Right forelimb (tissue), 1 donor: ENCODE data around the gene CDKL4.
"Not testable (repeated sequence)": the region's sequence is repeated elsewhere in the genome, so short reads cannot be mapped to it uniquely, and the experiment has no call there.

Source experiments
- DNase-seq: peaks from one replicate; pipeline ENCODE4 v3.0.0-alpha.2; 2018

CDKL4 gene

GRCh38 chr2:39176997-39177396, 66.8 kb downstream of the CDKL4 start:
- DNase-seq, result no peak

GRCh38 chr2:39175026-39175812, 68.6 kb downstream of the CDKL4 start:
- DNase-seq, result no peak

- no peak for DNase-seq
Observed at GRCh38 chr2:39174022-39174421, 69.7 kb downstream of the CDKL4 start.

- DNase-seq, result not testable (repeated sequence)
Observed at GRCh38 chr2:39172047-39172706, 71.6 kb downstream of the CDKL4 start.

DNA sequence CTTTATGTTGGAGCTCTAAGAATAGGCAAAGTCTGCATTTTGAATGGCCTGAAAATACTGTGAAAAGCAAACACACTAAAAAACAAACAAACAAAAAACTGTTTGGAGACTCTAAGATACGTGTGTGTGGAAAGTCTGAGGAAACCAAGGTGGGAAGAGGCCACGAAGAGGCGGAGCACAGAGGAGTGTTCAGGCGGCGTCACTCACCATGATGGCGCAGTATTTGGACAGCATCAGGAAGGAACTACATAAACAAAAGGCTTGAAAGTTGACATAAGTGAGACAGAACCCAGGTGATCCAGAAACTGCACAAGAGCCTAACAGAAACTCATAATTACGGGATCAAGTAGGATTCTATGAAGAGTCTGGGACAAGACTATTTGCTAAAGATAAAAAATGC, 72.1 kb downstream of the CDKL4 start:
- DNase-seq, result no peak

DNA sequence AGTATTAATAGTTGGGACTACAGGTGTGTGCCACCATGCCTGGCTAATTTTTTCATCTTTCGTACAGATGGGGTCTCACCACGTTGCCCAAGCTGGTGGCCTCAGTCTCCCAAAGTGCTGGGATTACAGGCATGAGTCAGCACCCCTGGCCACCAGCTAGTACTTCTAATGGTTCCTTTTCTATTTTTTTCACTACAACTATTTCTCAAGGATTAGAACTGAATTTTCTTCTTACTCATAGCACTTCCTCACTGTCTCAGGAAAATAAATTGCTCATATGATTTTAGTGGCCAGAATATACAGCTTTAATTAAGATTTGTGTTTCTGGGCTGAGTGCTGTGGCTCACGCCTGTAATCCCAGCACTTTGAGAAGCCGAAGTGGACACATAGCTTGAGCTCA, 79.7 kb downstream of the CDKL4 start:
- no peak for DNase-seq

DNA sequence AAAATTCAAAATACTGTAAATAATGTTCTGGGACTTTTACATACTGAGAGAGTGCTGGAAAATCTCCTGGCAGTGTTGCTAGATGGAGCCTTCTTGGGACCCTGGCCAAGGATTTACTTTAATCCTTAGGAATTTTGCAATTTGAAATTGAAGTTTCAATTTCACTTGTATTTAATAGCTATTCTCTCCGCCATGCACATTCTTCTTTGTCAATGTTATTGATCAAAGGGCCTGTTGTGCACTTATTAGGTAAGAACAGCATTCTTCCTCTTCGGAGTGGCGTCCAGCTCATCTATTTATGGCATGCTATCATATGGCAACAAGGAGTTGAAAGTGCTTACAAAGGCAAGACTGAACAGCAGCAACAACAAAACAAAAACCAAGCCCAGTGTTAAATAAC, 82.8 kb downstream of the CDKL4 start:
- DNase-seq, result no peak

DNA sequence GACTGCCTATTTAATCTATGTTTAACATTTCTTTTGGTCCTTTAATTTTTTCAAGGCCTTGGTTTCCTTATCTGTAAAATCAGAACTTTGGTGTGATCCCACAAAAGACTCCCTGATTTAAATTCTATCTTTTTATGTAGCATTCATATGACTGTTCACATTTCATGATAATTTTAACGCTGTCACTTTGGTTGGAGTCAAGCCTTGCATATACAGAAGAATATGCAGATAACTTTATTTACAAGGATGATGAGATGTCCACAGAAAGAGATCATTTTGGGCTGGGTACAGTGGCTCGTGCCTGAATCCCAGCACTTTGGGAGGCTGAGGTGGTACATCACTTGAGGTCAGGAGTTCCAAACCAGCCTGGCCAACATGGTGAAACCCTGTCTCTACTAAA, 84.5 kb downstream of the CDKL4 start:
- no peak for DNase-seq

DNA sequence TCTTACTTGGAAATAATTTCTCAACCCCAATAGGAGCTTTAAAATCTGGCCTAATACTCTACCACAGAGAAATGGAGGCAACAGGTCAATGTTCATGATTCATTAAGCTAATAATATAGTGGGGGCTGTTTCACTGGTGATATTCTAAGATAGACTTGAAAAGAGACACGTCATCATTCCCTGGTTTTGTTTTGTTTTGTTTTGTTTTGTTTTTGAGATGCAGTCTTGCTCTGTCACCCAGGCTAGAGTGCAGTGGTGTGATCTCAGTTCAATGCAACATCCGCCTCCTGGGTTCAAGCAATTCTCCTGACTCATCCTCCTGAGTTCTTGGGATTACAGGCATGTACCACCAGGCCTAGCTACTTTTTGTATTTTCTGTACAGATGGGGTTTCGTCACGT, 85.4 kb downstream of the CDKL4 start:
- no peak for DNase-seq

DNA sequence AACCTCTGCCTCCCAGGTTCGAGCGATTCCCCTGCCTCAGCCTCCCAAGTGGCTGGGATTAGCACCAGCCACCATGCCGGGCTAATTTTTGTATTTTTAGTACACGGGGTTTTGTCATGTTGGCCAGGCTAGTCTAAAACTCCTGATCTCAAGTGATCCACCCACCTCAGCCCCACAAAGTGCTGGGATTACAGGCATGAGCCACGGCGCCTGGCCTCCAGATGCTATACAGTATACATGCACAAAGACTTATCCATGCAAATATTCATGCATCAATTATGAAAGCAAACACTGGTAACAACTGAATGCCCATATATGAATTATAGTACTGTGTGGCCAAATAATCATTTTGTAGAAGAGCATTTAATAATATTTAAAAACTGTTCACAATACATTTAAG, 86.9 kb downstream of the CDKL4 start:
- no peak for DNase-seq

GRCh38 chr2:39156107-39156506, 87.7 kb downstream of the CDKL4 start:
- DNase-seq, result no peak

- not testable (repeated sequence) for DNase-seq
Observed at GRCh38 chr2:39155573-39155972, 88.2 kb downstream of the CDKL4 start.

- no peak for DNase-seq
Observed at GRCh38 chr2:39154944-39155343, 88.8 kb downstream of the CDKL4 start.

DNA sequence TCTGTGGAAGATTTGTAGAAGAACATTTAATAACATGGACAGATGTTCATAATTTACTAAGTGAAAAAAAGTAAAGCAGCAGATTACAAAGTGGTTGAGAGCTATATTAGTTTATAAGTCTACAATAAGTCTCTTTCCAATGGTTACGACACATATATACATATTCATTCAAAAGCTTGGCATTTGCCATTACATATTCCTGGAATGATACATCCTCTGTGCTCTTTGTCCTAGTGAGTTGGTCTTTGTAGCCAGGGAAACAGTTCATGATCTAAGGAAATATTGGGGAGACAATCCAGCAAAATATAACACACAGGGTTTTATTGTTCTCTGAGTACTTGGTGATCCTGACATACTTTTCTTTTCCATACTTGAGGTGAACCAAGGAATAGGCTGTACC, 90.5 kb downstream of the CDKL4 start:
- no peak for DNase-seq

GRCh38 chr2:39152504-39152903, 91.3 kb downstream of the CDKL4 start:
- DNase-seq, result no peak

GRCh38 chr2:39150890-39151497, 92.8 kb downstream of the CDKL4 start:
- DNase-seq, result no peak

DNA sequence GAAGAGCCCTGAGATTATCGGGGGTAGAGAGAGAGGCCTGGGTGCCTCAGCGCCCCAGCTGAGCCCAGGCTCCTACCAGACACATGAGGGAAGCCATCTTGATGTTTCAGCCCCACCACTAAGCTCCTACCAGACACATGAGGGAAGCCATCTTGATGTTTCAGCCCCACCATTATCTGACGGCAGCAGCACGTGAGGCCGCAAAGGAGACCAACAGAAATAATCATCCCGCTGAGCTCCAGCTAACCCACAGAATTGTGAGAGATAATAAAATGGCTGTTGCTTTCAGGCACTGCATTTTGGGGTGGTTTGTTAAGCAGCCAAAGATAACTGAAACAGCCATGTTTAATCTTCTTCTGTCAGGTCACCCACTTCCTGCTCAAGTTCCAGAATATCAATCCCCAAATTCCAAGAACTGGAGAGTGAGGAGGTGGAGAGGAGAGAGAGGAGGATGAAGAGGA, 93.6 kb downstream of the CDKL4 start:
- no peak for DNase-seq

GRCh38 chr2:39146630-39147029, 97.1 kb downstream of the CDKL4 start:
- no peak for DNase-seq

GRCh38 chr2:39145906-39146421, 97.8 kb downstream of the CDKL4 start:
- DNase-seq, result no peak

- no peak for DNase-seq
Observed at GRCh38 chr2:39144416-39144815, 99.4 kb downstream of the CDKL4 start.

GRCh38 chr2:39142904-39143605, 100.7 kb downstream of the CDKL4 start:
- DNase-seq, result no peak

GRCh38 chr2:39141334-39142271, 102.2 kb downstream of the CDKL4 start:
- DNase-seq, result no peak
